RWPE1 (cell line): ENCODE data around the gene OR2AT4.
"Not testable (repeated sequence)": the region's sequence is repeated elsewhere in the genome, so short reads cannot be mapped to it uniquely, and the experiment has no call there.

Source experiments
- CTCF ChIA-PET: fragments of 350-600 bp; sonication (Branson Sonifier 250); formaldehyde crosslinking; extraction: SDS; loops from one replicate; lab custom pipeline; 2021; lab: Yijun Ruan, JAX
- POLR2A ChIA-PET: fragments of 400-600 bp; formaldehyde crosslinking; extraction: SDS; loops from one replicate; lab custom pipeline; 2020; ENCODE audit warnings: antibody characterized with exemption; ENCODE audit not compliant: low non-redundant PET; lab: Yijun Ruan, JAX
- DNase-seq: peaks from one replicate; pipeline ENCODE4 v3.0.0; 2012; ENCODE audit warnings: low spot score
- H3K27ac ChIP-seq: fragments of 450-650 bp; 2 replicates; pipeline ENCODE4 v1.5.1; 2017
- TF ChIP-seq, protein P1 (sequence below): fragments of 450-650 bp; conservative IDR thresholded peaks from 2 replicates; pipeline ENCODE4 v1.5.1; 2017; ENCODE audit warnings: low read depth, mild to moderate bottlenecking

OR2AT4 gene

DNA sequence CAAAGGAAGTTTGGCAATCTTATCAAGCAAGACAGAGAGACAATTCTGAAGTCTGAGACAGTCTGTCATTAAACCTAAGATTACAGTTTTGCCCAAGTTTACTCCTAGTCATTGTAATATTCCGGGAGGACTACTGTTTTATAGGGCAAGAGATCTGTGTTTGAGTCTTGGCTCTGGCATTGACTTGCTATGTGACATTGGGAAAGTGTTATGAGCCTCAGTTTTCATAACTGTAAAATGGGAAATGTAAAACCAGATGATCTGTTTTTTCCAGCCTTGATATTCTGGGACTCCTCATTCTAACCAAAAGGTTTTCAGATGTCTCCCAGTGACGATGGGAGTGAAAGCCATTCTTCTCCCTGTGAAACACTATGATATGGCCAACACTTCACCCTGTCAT is 29.9 kb upstream of the OR2AT4 start:
- ChIA-PET CTCF (interaction anchor here (0.6 to 0.9 kb wide), 2 partner anchors 13 to 14 kb away, joined by 3 to 5 read pairs; no protein-coding TSS in a partner anchor), POLR2A (no interaction called here)
- TF ChIP-seq, protein P1, sequence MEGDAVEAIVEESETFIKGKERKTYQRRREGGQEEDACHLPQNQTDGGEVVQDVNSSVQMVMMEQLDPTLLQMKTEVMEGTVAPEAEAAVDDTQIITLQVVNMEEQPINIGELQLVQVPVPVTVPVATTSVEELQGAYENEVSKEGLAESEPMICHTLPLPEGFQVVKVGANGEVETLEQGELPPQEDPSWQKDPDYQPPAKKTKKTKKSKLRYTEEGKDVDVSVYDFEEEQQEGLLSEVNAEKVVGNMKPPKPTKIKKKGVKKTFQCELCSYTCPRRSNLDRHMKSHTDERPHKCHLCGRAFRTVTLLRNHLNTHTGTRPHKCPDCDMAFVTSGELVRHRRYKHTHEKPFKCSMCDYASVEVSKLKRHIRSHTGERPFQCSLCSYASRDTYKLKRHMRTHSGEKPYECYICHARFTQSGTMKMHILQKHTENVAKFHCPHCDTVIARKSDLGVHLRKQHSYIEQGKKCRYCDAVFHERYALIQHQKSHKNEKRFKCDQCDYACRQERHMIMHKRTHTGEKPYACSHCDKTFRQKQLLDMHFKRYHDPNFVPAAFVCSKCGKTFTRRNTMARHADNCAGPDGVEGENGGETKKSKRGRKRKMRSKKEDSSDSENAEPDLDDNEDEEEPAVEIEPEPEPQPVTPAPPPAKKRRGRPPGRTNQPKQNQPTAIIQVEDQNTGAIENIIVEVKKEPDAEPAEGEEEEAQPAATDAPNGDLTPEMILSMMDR, result no peak
- H3K27ac ChIP-seq, result no peak overlapping the region
- no peak for DNase-seq

DNA sequence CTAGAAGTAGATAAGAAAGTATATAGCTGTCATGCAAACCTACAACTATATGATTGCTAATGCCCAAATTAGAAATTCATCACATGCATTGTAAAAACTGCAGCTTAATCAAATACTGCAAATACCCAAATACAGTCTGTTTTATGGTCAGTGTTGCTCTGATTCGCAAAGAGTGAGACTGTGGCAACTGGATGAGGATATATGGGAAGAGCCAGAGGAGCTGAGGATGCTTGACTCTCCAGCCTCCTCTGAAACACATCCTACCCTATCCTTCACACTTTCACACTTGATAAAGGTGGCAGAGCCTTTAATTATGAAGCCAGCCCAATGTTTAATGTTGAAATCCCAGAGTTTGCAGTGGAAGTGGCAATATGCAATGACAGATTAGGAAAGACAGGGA is 21.9 kb upstream of the OR2AT4 start:
- no peak overlapping the region for H3K27ac ChIP-seq
- TF ChIP-seq, protein P1, result no peak
- CTCF ChIA-PET, result interaction anchor here (0.6 kb wide), 2 partner anchors 62 to 91 kb away, joined by 3 to 4 read pairs; no protein-coding TSS in a partner anchor
- POLR2A ChIA-PET, result no interaction called here
- no peak for DNase-seq

DNA sequence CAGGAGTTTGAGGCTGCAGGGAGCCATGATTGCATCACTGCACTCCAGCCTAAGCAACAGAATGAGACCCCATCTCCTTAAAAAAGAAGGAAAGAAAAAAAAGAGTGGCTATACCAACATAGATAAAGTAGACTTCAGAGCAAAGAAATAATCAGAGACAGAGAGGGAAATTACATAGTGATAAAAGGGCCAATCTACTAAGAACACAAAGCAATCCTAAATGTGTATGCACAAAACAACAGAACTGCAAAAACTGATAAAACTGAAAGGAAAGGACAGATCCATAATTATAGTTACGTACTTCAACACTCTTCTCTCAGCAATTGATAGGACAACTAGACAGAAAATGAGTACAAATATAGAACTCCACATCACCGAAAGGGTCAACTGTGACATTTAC is 17.8 kb upstream of the OR2AT4 start:
- no peak overlapping the region for H3K27ac ChIP-seq
- no peak for DNase-seq
- ChIA-PET CTCF (no interaction called here), POLR2A (no interaction called here)
- TF ChIP-seq, protein P1, result no peak

DNA sequence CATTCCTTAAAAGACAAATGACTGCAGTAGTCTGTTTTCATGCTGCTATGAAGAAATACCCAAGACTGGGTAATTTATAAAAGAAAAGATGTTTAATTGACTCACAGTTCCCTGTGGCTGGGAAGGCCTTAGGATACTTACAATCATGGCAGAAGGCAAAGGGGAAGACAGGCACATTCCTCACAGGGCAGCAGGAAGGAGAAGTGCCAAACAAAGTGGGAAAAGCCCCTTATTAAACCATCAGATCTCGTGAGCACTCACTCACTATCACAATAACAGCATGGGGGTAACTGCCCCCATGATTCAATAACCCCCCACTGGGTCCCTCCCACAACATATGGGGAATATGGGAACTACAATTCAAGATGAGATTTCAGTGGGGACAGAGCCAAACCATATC is 16.4 kb upstream of the OR2AT4 start:
- TF ChIP-seq, protein P1, result no peak
- ChIA-PET CTCF (no interaction called here), POLR2A (no interaction called here)
- H3K27ac ChIP-seq, result no peak overlapping the region
- no peak for DNase-seq

DNA sequence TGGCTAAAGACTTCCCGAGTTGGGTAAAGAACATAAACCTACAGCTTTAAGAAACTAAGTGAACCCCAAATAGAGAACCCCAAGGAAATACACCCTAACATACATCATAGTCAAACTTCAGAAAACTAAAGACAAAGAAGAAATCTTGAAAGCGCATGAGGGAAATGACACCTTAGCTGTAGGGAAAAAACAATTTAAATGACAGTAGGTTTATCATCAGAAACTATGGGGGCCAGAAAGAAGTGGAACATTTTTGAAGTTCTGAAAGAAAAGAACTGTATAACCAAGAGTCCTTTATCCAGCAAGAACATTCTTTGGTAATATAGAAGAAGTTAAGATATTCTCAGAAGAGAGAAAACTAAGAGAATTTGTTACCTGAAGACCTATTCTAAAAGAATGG is 15.5 kb upstream of the OR2AT4 start:
- H3K27ac ChIP-seq, result no peak overlapping the region
- POLR2A ChIA-PET, result no interaction called here
- CTCF ChIA-PET, result interaction anchor here (1.0 kb wide), 1 partner anchor 23 kb away, joined by 11 read pairs; no protein-coding TSS in a partner anchor
- TF ChIP-seq, protein P1, result no peak
- no peak for DNase-seq

DNA sequence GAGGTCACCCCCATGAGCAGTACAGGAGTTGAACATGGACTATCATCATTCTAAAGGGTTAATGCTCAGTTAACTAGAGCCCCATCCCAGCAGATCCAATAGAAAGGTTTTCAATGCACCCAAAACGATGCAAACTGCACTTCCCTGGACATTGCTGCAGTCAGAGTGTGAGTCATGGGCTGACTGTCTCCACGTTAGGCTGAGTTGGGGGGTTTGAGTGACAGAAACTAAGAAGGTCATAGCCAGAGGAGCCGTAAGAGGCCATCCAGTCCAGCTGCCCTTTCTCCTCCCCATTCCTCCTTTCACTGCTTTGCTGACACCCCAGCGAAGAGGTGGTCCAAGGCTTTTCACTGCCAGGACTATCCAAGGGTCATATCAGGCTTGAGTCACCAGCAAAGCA is 10.5 kb upstream of the OR2AT4 start:
- ChIA-PET POLR2A (no interaction called here), CTCF (interaction anchor here (0.5 kb wide), 1 partner anchor 84 kb away, joined by 3 read pairs; no protein-coding TSS in a partner anchor)
- no peak overlapping the region for H3K27ac ChIP-seq
- TF ChIP-seq, protein P1, result no peak
- DNase-seq, result no peak

DNA sequence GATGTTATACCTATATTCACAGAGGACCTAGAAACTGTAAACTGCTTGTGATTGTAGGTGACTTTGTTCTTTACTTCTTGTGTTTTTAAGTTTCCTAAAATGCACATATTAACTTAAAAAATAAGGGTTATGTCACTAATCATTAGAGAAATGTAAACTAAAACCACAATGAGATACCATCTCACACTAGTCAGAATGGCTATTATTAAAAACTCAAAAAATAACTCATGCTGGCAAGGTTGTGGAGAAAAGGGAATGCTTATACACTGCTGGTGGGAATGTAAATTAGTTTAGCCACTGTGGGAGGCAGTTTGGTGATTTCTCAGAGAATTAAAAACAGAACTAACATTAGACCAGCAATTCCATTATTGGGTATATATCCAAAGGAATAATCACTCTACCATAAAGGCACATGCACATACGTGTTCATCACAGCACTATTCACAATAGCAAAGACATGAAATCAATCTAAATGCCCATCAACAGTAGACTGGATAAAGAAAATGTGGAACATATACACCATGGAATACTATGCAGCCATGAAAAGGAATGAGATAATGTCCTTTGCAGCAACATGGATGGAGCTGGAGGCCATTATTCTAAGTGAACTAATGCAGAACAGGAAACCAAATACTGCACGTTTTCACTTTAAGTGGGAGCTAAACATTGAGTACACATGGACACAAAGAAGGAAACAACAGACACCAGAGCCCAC is 9.4 kb upstream of the OR2AT4 start:
- DNase-seq, H3K27ac ChIP-seq, POLR2A ChIA-PET: not testable (repeated sequence)
- CTCF ChIA-PET, result interaction anchor here (0.5 kb wide), 1 partner anchor 83 kb away, joined by 3 read pairs; no protein-coding TSS in a partner anchor
